ENCODE data around the gene NKX2-8. TPM values are rescaled to one million over a fixed set of nuclear protein-coding genes. Genes with fewer than 3 reads are reported as not detected.

The NKX2-8 gene
- total and polyA plus RNA-seq, 2 experiments from 2014 or later = 0.83 TPM; not detected in 1

GRCh38 chr14:36579573-36580140 is 2.8 kb downstream of the NKX2-8 start (continued):
- TF ChIP-seq ETS1 (IDR thresholded peaks at IDR 0.05) = no peak
- TF ChIP-seq JUNB (IDR thresholded peaks at IDR 0.05; ENCODE audit: unreplicated experiment) = no peak
- peak; percentile 12 for TF ChIP-seq EZH2 (IDR thresholded peaks at IDR 0.05; ENCODE audit: low read depth, unreplicated experiment)
- no peak for TF ChIP-seq NANOG (IDR thresholded peaks at IDR 0.05; ENCODE audit: borderline replicate concordance)
- no peak for TF ChIP-seq CTCF (conservative IDR thresholded peaks at IDR 0.05; ENCODE audit: low read depth in 2 of 2)

GRCh38 chr14:36579001-36579555 is 3.3 kb downstream of the NKX2-8 start:
- Histone ChIP-seq H3K4me1 (ENCODE audit: insufficient read depth) (peaks cover 27% of the 10 kb centered on the region), H3F3A (replicated peaks; ENCODE audit: low read depth) (peaks cover 19% of the 10 kb centered on the region), H4K20me1 (replicated peaks; ENCODE audit: insufficient read depth) (peaks cover 17% of the 10 kb centered on the region), H3K79me2 (replicated peaks; ENCODE audit: insufficient read depth) (no peaks in the 10 kb centered on the region), H3K4me2 (peak overlapping the region; percentile 83), H3K36me3 (ENCODE audit: insufficient read depth) (no peaks in the 10 kb centered on the region), H3K27me3 (ENCODE audit: insufficient read depth) (peaks cover 100% of the 10 kb centered on the region), H3K4me3 (no peak overlapping the region), H3K27ac (ENCODE audit: low read depth) (no peak overlapping the region), H2AFZ (no peak overlapping the region), H3K9me2 (ENCODE audit: insufficient read depth) (no peaks in the 10 kb centered on the region)
- Mint-ChIP-seq H3K9me3 (no peaks in the 10 kb centered on the region), H3K4me1 (peaks cover 16% of the 10 kb centered on the region), H3K36me3 (ENCODE audit: low read depth) (no peaks in the 10 kb centered on the region), H3K4me3 (no peak overlapping the region), H3K27ac (no peak overlapping the region), H3K27me3 (ENCODE audit: insufficient read depth, low read depth, poor library complexity) (peaks cover 32% of the 10 kb centered on the region)
- no peak for DNase-seq (ENCODE audit: low spot score)
- TF ChIP-seq POLR2AphosphoS5 (IDR thresholded peaks at IDR 0.05; ENCODE audit: low read depth) = no peak
- no peak for TF ChIP-seq ZNF114 (CRISPR knock-in tag; IDR thresholded peaks at IDR 0.05)
- peak; percentile 43 for TF ChIP-seq EZH2 (IDR thresholded peaks at IDR 0.05; ENCODE audit: low read depth, unreplicated experiment)
- TF ChIP-seq CREB1 (CRISPR knock-in tag; IDR thresholded peaks at IDR 0.05; ENCODE audit: low read depth) = no peak
- no peak for TF ChIP-seq REST (IDR thresholded peaks at IDR 0.05; ENCODE audit: unreplicated experiment)
- TF ChIP-seq ETS1 (IDR thresholded peaks at IDR 0.05) = no peak
- ATAC-seq = no peak
